Heart right ventricle (tissue), 16 donors: Measurements from ENCODE around the gene ZCCHC14. TPM values are rescaled to one million over a fixed set of nuclear protein-coding genes. Genes with fewer than 3 reads are reported as not detected.
"Not testable (repeated sequence)": the region's sequence is repeated elsewhere in the genome, so short reads cannot be mapped to it uniquely, and the experiment has no call there.

Experiments used
- ATAC-seq, 8 donors: fragments of 200-7000 bp; cut with Tn5 transposase; one replicate each; pipeline ENCODE4 v1.9.1; 2020; ENCODE audit warnings: mild to moderate bottlenecking in 8 of 8, moderate library complexity in 8 of 8, moderate number of reproducible peaks in 1 of 8
- DNase-seq, 2 donors: peaks; one replicate each; pipeline ENCODE4 v3.0.0-alpha.2; 2020
- H3K27ac ChIP-seq, 10 donors: fragments of 200-600 bp; sonication (generic) in 2 of 10; one replicate each; pipeline versions ENCODE4 v1.5.0 to v1.8.0; 2020 to 2022; ENCODE audit warnings: mild to moderate bottlenecking in 3 of 10
- H3K27me3 ChIP-seq, 7 donors: fragments of 200-600 bp; one replicate each; pipeline ENCODE4 v1.8.0; 2021 to 2022; ENCODE audit warnings: mild to moderate bottlenecking in 2 of 7
- H3K36me3 ChIP-seq, 9 donors: fragments of 200-600 bp; sonication (generic) in 1 of 9; one replicate each; pipeline versions ENCODE4 v1.5.0 to v1.8.0; 2020 to 2022; ENCODE audit warnings: mild to moderate bottlenecking in 2 of 9
- H3K4me1 ChIP-seq, 9 donors: fragments of 200-600 bp; sonication (generic) in 1 of 9; one replicate each; pipeline versions ENCODE4 v1.5.0 to v1.8.0; 2020 to 2022; ENCODE audit warnings: mild to moderate bottlenecking in 4 of 9
- H3K4me3 ChIP-seq, 10 donors: fragments of 200-600 bp; sonication (generic) in 2 of 10; one replicate each; pipeline versions ENCODE4 v1.5.0 to v1.8.0; 2020 to 2022; ENCODE audit warnings: mild to moderate bottlenecking in 7 of 10, moderate library complexity in 2 of 10
- H3K9me3 ChIP-seq, 11 donors: fragments of 200-600 bp in 10 of 11; sonication (generic) in 2 of 11; one replicate each; pipeline versions ENCODE4 v1.5.0 to v1.8.0; 2013 to 2022; ENCODE audit warnings: mild to moderate bottlenecking in 2 of 11, control low read depth in 1 of 11, moderate library complexity in 1 of 11
- WGBS, 2 donors: extraction: QIAGEN DNeasy Blood & Tissue Kit; methylation state at CpG; one replicate each; pipeline ENCODE4 v1.1.7; 2013; ENCODE audit warnings: inconsistent platforms in 1 of 2; 5-methylcytosine and 5-hydroxymethylcytosine counted together
- intact Hi-C, 10 donors: fragments of 100-400 bp; cut with DNase I; formaldehyde crosslinking; loops; one replicate each; pipeline versions ENCODE4 v1.11.1 to v1.14.2; 2022
- polyA plus RNA-seq, 2 donors: library from polyadenylated mRNA; stranded (reverse); fragments of 200-250 nt; gene quantifications; one replicate each; pipeline ENCODE4 v1.2.3, GENCODE V29; 2013
- total RNA-seq, 10 donors: library from RNA; stranded (reverse); fragmentation: NEBNext Ultra II Directional in 3 of 10; extraction: Animal tissue kit (Norgen Biotek cat#: 25700) in 3 of 10; gene quantifications; one replicate each; pipeline versions ENCODE4 v1.2.1 to v1.2.4, GENCODE V29; 2021 to 2023
- TF ChIP-seq, protein P1 (sequence below), 9 donors: fragments of 200-600 bp; sonication (generic) in 2 of 9; IDR thresholded peaks; one replicate each; pipeline versions ENCODE4 v1.5.0 to v1.8.0; 2021 to 2022; ENCODE audit warnings: antibody characterized with exemption in 9 of 9, mild to moderate bottlenecking in 5 of 9, moderate library complexity in 1 of 9
- donor health status: Arrhythmogenic right ventricular cardiomyopathy.
- donor health status: ischemic (EF 13 %, LVEDD 7.1; RV severe dilation, severe dysfunction).
- donor health status: healthy with polysubstance abuse.
- donor health status: DM: no; HTN: yes; CAD: no.
- donor health status: DM: no; HTN: no; CAD: no.
- donor health status: ischemic (EF 25% LVEDD 6.9; RV normal size, moderate dysfunction).
- donor health status: ischemic (EF 25% LVEDD 5.7; RV mildly dilated, moderate dysfunction).
- donor health status: healthy.
- donor health status: DM: yes; HTN: yes; CAD: no.
- donor health status: Ischemic cardiomyopathy.
- donor health status: ischemic (EF 35%, LVEDD 5.7; RV mildly dilated, moderate dysfunction).
- donor health status: nonischemic (EF 11% LVEDD 7.7; RV severe dilation, severe dysfunction).
- donor health status: DM: yes; HTN: yes; CAD: no.
- donor health status: PGD.
- donor health status: ischemic (EF 29% LVEDD 5.4; RV normal size, mild dysfunction).
- donor health status: nonischemic (EF 23%, LVEDD 6.1; RV moderate dilation, normal function).

ZCCHC14 gene
- total and polyA plus RNA-seq, 12 donors, result 4.5 to 19.3 (median 15.7) TPM

DNA sequence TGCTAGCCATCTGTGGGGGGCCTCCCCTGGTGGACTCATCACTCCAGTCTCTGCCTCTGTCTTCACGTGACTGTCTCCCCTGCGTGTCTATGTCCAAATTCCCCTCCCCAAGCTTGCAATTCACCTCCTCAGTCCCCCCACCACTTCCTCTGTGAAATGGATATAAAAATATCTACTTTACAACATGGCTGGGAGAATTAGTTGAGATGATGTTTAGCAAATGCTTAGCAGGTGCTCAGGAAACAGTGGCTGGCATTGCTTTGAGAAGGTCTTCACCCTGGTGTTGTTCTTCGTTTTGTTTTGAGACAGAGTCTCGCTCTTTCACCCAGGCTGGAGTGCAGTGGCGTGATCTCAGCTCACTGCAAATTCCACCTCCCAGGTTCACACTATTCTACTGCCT lies 8.3 kb upstream of the ZCCHC14 start:
- DNase-seq, result no peak
- Histone ChIP-seq H3K9me3 (no peaks in the 10 kb centered on the region), H3K27ac (no peak overlapping the region), H3K36me3 (no peaks in the 10 kb centered on the region), H3K4me1 (peaks cover 0 to 7% (median 0%) of the 10 kb centered on the region in 9 donors), H3K27me3 (no peaks in the 10 kb centered on the region), H3K4me3 (no peak overlapping the region)
- WGBS, 2 donors, result 88% methylated on average over 5 of the region's 5 CpGs
- intact Hi-C loops, result no loop called here
- TF ChIP-seq, protein P1, sequence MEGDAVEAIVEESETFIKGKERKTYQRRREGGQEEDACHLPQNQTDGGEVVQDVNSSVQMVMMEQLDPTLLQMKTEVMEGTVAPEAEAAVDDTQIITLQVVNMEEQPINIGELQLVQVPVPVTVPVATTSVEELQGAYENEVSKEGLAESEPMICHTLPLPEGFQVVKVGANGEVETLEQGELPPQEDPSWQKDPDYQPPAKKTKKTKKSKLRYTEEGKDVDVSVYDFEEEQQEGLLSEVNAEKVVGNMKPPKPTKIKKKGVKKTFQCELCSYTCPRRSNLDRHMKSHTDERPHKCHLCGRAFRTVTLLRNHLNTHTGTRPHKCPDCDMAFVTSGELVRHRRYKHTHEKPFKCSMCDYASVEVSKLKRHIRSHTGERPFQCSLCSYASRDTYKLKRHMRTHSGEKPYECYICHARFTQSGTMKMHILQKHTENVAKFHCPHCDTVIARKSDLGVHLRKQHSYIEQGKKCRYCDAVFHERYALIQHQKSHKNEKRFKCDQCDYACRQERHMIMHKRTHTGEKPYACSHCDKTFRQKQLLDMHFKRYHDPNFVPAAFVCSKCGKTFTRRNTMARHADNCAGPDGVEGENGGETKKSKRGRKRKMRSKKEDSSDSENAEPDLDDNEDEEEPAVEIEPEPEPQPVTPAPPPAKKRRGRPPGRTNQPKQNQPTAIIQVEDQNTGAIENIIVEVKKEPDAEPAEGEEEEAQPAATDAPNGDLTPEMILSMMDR (IDR thresholded peaks at IDR 0.05), result no peak
- no peak for ATAC-seq

DNA sequence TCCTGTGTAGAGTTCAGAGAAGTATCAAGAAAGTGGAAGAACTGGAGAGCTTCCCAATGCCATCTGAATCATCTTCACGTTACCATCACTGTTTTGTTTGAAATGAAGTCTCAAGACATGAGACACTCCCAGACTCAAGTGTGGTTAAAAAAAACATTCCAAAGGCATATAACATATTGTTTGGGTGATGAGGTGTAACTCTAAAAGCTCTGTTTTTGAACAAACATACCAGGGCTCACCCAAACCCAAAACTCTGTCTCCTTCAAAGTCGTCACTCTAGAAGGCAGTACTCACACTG lies 6.3 kb upstream of the ZCCHC14 start:
- TF ChIP-seq, protein P1 (IDR thresholded peaks at IDR 0.05), result no peak
- intact Hi-C loops, result no loop called here
- no peak for DNase-seq

DNA sequence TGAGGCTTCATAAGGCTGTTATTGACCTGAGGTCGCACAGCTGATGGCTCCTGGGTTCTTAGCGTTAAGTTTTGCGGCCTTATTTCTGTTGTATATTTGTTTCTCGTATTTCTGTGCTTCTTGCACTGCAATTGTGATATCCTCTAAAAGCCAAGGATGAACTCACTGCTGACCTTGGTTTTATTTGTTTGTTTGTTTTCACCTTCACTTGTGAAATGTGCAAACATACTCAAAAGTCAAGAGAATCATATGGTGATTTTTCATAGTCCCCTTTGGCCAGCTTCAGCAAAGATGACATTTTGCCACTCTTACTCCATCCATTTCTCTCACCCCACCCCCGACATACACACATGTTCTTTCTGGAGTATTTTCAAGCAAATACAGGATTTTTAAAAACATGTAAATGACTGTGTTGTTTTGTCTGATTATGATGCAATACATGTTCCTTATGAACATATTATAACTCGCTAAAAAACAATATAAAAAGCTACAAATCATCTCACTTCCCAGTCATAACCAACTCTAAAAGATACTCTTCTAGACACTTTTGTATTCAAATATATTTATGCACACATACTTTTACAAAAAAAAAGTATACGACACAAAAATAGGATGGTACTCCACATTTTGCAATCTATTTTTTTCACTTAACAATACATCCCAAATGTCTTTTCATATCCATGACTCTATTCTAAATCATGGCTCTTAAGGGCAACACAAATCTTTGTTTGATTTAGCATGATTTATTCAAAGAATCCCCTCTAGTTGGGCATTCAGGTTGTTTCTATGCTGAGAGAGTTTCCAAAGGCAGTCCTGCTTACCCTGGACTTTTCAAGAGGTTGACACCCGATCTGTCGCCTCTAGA lies 5.7 kb upstream of the ZCCHC14 start:
- H3K4me1 ChIP-seq, result peaks cover 0 to 13% (median 2%) of the 10 kb centered on the region in 9 donors
- H3K9me3 ChIP-seq, result no peaks in the 10 kb centered on the region
- no peaks in the 10 kb centered on the region for H3K36me3 ChIP-seq
- TF ChIP-seq, protein P1 (IDR thresholded peaks at IDR 0.05), result no peak
- 69 to 73% methylated on average over 9 of the region's 9 CpGs for WGBS, 2 donors
- DNase-seq (no peak), ATAC-seq (no peak)
- intact Hi-C loops, result no loop called here
- H3K27ac ChIP-seq, result no peak overlapping the region
- no peak overlapping the region for H3K4me3 ChIP-seq
- H3K27me3 ChIP-seq, result no peaks in the 10 kb centered on the region

More for the DNA sequence above, 6.3 kb upstream of the ZCCHC14 start:
- Histone ChIP-seq H3K27me3 (no peaks in the 10 kb centered on the region), H3K9me3 (no peaks in the 10 kb centered on the region), H3K4me3 (no peak overlapping the region), H3K27ac (no peak overlapping the region), H3K36me3 (no peaks in the 10 kb centered on the region), H3K4me1 (peaks cover 0 to 7% (median 0%) of the 10 kb centered on the region in 9 donors)
- 59 to 78% methylated on average over 2 of the region's 2 CpGs for WGBS, 2 donors
- no peak for ATAC-seq

GRCh38 chr16:87497767-87498290 lies 5.0 kb upstream of the ZCCHC14 start:
- H3K36me3 ChIP-seq, H3K27me3 ChIP-seq, ATAC-seq, intact Hi-C loops, H3K27ac ChIP-seq, DNase-seq, H3K9me3 ChIP-seq, H3K4me3 ChIP-seq: not testable (repeated sequence)
- 92 to 94% methylated on average over 12 of the region's 12 CpGs for WGBS, 2 donors
- peaks cover 4 to 18% (median 6%) of the 10 kb centered on the region in 9 donors for H3K4me1 ChIP-seq

DNA sequence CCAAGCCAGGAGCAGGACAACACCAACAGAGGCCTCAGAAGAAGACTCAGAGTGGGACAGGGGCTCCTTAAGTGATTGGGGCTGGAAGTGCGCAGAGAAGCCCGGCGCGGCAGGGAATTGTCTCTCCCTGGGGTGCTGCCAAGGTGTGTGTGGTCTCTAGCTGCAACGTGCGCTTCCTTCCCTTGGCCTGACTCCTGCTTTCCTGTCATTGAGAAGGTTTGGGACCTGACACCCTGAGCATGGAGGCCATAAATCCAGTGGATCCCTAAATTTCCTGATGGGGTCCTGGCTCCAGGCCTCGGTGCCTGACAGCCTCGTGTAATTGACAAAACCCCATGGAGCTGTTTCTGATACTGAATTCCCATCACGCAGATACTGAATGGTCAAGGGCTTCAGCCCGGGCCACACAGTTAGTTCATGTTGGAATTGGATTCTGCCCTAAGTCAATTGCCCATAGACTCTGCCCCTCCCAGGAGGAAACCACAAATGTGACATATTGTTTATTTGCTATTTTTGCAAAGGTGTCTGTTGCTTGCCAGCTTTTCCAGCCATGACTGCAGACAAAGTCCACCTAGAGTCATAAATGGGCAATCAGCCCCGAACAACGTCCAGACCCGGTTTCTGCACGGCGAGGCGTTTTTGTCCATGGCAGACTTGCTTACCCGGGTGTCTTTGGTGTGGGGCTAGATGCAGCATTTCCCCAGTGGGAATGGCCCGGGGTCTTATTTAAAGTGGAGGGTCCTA lies 4.4 kb upstream of the ZCCHC14 start:
- H3K36me3 ChIP-seq, intact Hi-C loops, H3K4me3 ChIP-seq, H3K9me3 ChIP-seq, H3K27ac ChIP-seq, DNase-seq, H3K27me3 ChIP-seq, ATAC-seq: not testable (repeated sequence)
- 76 to 77% methylated on average over 18 of the region's 18 CpGs for WGBS, 2 donors
- H3K4me1 ChIP-seq, result peaks cover 4 to 18% (median 6%) of the 10 kb centered on the region in 9 donors
